ENCODE measurements around the gene CXCL14. TPM values are rescaled to one million over a fixed set of nuclear protein-coding genes. Genes with fewer than 3 reads are reported as not detected.

The CXCL14 gene
- total and polyA plus RNA-seq, 3 donors from 2014 or later, result 1.8 to 30.4 (median 3.6) TPM

DNA sequence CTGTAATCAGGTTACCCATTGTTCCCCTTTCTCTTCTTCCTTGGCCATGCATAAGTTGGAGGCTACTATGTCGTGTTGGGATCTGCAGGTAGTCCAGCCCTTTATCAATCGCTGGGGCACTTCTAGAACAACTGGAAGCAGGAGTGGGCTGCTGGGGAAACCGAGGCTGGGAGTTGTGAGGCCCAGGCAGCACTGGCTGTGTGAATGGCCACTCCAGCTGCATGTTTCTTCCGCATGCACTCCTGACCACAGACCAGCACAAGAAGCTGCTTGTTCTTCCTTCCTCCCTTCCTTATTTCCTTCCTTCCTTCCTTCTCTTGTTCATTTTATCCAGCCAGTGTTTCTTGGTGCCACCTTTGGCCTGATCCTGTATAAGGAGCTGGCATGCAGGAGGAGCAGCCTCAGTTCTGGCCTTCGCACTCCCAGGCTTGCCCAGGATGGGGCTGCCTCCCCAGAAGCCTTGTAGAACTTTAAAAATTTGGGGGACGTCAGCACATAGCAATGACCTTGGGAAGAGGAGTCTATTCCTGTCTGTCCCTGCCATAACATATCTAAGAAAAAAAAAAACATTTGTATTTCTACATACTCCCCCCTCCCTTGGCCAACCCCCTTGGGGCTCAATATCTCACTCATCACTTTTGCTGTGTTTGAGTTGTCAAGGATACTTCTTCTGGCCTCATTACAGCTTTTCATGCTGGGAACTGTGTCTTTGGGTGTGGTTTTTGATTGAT is 20.8 kb upstream of the CXCL14 start:
- DNase-seq, result no peak
- H3K36me3 ChIP-seq (ENCODE audit: low read depth, missing control alignments), result no peaks in the 10 kb centered on the region
- no peak overlapping the region for H3K27ac ChIP-seq
- H3K4me1 ChIP-seq, result no peaks in the 10 kb centered on the region
- TF ChIP-seq, protein P1, sequence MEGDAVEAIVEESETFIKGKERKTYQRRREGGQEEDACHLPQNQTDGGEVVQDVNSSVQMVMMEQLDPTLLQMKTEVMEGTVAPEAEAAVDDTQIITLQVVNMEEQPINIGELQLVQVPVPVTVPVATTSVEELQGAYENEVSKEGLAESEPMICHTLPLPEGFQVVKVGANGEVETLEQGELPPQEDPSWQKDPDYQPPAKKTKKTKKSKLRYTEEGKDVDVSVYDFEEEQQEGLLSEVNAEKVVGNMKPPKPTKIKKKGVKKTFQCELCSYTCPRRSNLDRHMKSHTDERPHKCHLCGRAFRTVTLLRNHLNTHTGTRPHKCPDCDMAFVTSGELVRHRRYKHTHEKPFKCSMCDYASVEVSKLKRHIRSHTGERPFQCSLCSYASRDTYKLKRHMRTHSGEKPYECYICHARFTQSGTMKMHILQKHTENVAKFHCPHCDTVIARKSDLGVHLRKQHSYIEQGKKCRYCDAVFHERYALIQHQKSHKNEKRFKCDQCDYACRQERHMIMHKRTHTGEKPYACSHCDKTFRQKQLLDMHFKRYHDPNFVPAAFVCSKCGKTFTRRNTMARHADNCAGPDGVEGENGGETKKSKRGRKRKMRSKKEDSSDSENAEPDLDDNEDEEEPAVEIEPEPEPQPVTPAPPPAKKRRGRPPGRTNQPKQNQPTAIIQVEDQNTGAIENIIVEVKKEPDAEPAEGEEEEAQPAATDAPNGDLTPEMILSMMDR (IDR thresholded peaks at IDR 0.05), result no peak
- TF ChIP-seq POLR2A (IDR thresholded peaks at IDR 0.05), result no peak
- 74 to 81% methylated on average over 6 of the region's 6 CpGs for WGBS, 2 donors
- H3K9me3 ChIP-seq, result no peaks in the 10 kb centered on the region
- intact Hi-C loops (cut with DNase I; ENCODE audit: low total_unique reads), result no loop called here
- no peak overlapping the region for H3K4me3 ChIP-seq
- no peaks in the 10 kb centered on the region for H3K27me3 ChIP-seq

DNA sequence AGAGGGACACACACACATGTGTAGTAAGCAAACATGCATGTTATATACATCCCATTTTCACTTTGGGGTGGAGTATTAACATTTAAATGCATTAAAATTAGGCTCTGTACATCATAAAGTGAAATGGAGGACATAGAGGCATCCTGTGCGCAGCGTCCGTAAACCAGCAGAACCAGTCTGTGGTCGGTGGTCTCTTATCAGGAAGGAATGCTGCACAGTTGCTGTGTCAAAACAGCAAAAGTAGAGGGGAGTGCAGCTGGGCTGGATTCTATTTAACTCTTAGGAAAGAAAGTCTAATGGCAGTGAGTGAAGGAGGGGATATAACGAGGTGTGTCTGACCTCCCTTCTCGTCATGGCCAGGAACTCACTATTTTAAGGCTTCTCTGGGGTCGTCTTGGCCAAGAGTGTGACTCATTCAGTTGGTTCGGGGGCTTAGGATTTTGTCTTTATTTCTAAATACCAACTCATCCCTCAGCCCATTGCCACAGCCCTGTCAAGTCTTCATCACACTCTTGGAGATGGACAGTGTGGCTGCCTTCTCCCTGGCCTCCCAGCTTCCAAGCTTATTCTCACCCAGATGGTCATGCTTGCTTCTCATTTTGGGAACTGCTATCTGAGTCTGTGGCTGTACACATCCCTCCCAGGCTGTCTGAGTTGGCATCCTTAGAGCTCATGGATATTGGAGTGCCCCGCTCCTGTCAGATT is 20.1 kb upstream of the CXCL14 start:
- no peak for DNase-seq
- 68 to 70% methylated on average over 9 of the region's 9 CpGs for WGBS, 2 donors
- Histone ChIP-seq H3K27me3 (no peaks in the 10 kb centered on the region), H3K9me3 (no peaks in the 10 kb centered on the region), H3K4me3 (no peak overlapping the region), H3K27ac (no peak overlapping the region), H3K4me1 (no peaks in the 10 kb centered on the region), H3K36me3 (ENCODE audit: low read depth, missing control alignments) (no peaks in the 10 kb centered on the region)
- no peak for TF ChIP-seq POLR2A (IDR thresholded peaks at IDR 0.05)
- TF ChIP-seq, protein P1 (IDR thresholded peaks at IDR 0.05), result no peak
- intact Hi-C loops (cut with DNase I; ENCODE audit: low total_unique reads), result no loop called here

DNA sequence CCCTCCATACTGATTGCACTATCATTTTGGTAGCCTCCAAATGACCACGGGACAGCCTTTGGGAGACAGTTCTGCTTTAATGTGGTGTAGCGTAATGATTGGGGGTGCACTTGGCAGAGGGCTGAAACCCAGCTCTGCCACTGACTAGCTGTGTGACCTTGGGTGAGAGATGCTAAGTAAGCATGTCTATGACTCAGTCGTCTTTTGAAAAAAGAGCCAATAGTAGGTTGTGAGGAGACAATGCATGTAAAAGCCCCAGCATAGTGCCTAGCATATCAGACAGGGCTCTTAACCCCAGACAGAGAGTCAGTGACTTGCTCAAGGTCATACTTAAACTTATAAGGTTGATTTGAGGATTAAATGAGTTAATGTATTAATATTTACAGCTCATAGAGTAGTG is 18.0 kb upstream of the CXCL14 start:
- no peaks in the 10 kb centered on the region for H3K9me3 ChIP-seq
- H3K27ac ChIP-seq, result no peak overlapping the region
- no peaks in the 10 kb centered on the region for H3K4me1 ChIP-seq
- H3K4me3 ChIP-seq, result no peak overlapping the region
- no peak for DNase-seq
- H3K27me3 ChIP-seq, result no peaks in the 10 kb centered on the region
- H3K36me3 ChIP-seq (ENCODE audit: low read depth, missing control alignments), result no peaks in the 10 kb centered on the region
- intact Hi-C loops (cut with DNase I; ENCODE audit: low total_unique reads), result no loop called here
- 83 to 90% methylated on average over 3 of the region's 3 CpGs for WGBS, 2 donors
- TF ChIP-seq, protein P1 (IDR thresholded peaks at IDR 0.05), result no peak
- TF ChIP-seq POLR2A (IDR thresholded peaks at IDR 0.05), result no peak

DNA sequence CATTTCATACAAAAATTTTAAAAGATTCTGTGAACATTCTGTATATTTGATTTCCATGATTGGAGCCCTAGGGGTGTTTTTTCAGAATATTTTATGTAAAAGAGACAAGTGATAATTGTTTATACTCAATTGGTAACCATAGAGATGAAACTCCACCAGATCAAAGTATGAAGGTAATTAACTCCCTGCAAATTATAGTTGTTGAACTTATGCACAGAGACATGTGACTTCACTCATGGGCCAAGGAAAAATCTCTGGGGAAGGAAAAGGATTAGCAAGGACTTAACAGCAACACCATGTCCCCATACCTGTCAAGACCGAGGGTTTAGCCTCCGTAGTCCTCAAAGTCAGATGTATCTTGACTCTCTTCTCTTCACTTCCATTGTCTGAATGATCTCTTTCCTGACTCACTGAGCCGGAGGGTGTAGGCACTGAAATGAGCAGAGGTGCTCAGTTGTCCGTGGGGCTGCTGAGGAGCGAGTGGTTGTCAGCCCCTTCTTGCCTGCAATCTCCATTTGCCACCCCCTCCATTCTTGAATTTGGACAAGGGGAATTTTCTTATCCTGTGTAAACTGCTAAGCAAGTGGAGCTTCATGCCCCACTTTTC is 17.5 kb upstream of the CXCL14 start:
- Histone ChIP-seq H3K27ac (no peak overlapping the region), H3K27me3 (no peaks in the 10 kb centered on the region), H3K4me3 (no peak overlapping the region), H3K36me3 (ENCODE audit: low read depth, missing control alignments) (no peaks in the 10 kb centered on the region), H3K4me1 (no peaks in the 10 kb centered on the region), H3K9me3 (no peaks in the 10 kb centered on the region)
- 89 to 98% methylated on average over 5 of the region's 5 CpGs for WGBS, 2 donors
- TF ChIP-seq, protein P1 (IDR thresholded peaks at IDR 0.05), result no peak
- no peak for TF ChIP-seq POLR2A (IDR thresholded peaks at IDR 0.05)
- no peak for DNase-seq
- intact Hi-C loops (cut with DNase I; ENCODE audit: low total_unique reads), result no loop called here
